Caki2 (cell line): ENCODE data around the gene CCDC174. TPM values are rescaled to one million over a fixed set of nuclear protein-coding genes. Genes with fewer than 3 reads are reported as not detected.

Experiments
- total RNA-seq: library from RNA; depleted of rRNA; stranded (reverse); fragments of >200 nt; shearing (Covaris generic); gene quantifications from 2 replicates; pipeline ENCODE4 v1.2.3, GENCODE V29; 2014; ENCODE audit warnings: low replicate concordance; rRNA removed

CCDC174 gene
- total RNA-seq, 1 experiment from 2014 or later: 7.1 TPM

Other genes with a start within 250 kb of the CCDC174 start
- gene SLC6A6, start 249.2 kb upstream of the CCDC174 start, total RNA-seq: 62.5 and 65.5 TPM in 2 replicates
- gene GRIP2, start 111.4 kb upstream of the CCDC174 start, total RNA-seq: 0.68 TPM in 1 of 2 replicates, not detected in the other
- gene C3orf20, start 23.4 kb downstream of the CCDC174 start, total RNA-seq: not detected in 2 replicates
- not detected in 2 replicates for gene FGD5, start 167.2 kb downstream of the CCDC174 start, total RNA-seq